Stimulated activated naive CD4-positive, alpha-beta T cell treated with Interleukin-2 at 50 U/mL for 16 hours (primary cell): ENCODE results near the gene PHOX2A.
A peak's percentile ranks its signal among the peaks of the same experiment; 100 is the strongest.

Experiments
- DNase-seq: peaks from one replicate; lab custom pipeline; 2025; lab: John Stamatoyannopoulos, UW

PHOX2A gene

DNA sequence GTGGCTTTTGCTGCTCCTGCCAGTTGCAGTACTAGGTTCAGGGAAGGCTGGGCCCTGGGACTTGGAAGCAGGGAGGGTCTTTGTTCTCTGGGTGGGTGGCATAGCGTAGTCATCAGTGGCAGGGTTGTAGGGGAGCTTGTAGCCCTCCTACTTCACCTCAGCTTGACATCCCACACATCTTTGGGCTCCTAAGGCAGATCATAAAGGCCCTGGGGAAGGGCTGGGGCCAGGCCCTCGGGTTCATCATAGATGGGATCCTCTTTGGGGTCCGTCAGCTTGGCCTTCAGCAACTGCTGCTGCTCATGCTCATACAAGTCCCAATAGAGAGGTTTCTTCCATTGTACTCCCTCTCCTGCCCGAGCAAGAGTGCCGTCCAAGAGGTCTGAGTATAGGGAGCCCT is 6.0 kb upstream of the PHOX2A start:
- no peak for DNase-seq

DNA sequence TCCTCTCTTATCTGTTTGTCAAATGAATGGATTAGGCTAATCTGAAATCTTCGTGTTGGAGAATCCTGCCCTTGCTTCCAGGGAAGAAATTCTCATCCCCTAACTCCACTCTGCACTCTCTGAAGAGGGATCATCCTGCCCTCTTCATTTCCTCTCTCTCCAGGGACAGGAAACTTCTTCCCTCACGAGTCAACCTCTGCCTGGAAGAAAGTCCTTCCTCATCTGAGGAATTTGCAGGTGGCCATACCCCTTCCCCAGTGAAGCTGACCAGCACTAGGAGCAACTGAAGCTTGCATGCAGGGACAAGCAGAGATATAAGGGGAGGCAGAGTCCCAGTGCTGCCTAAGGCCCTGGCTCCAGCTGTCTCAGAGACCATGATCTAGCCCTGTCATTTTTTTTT is 3.6 kb upstream of the PHOX2A start:
- no peak for DNase-seq

DNA sequence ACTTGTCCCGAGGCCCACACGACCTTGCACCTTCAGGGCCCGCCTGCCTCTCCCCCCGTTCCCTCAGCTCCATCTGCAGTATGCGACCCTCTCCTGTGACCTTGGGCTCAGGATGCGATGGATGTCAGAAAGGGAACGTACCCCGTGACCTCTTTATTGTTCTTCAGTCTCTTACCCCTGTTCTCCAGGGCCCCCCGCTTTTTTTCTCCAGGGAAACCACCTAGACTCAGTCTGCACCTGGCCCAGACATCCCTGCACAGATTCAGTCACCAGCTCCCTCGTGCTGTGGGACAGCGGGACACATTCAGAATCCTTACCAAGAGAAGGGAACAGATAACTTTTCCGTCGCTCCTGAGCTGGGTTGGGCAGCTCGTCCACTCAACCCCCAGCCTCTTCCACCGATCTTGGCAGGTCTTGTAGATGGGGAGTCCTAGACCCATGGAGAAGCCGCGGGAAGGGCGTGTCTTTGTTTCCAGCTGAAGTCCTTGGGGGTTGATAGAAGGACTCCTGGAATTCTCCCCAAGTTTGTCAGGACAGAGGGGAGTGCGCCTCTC is 1.4 kb upstream of the PHOX2A start:
- no peak for DNase-seq

DNA sequence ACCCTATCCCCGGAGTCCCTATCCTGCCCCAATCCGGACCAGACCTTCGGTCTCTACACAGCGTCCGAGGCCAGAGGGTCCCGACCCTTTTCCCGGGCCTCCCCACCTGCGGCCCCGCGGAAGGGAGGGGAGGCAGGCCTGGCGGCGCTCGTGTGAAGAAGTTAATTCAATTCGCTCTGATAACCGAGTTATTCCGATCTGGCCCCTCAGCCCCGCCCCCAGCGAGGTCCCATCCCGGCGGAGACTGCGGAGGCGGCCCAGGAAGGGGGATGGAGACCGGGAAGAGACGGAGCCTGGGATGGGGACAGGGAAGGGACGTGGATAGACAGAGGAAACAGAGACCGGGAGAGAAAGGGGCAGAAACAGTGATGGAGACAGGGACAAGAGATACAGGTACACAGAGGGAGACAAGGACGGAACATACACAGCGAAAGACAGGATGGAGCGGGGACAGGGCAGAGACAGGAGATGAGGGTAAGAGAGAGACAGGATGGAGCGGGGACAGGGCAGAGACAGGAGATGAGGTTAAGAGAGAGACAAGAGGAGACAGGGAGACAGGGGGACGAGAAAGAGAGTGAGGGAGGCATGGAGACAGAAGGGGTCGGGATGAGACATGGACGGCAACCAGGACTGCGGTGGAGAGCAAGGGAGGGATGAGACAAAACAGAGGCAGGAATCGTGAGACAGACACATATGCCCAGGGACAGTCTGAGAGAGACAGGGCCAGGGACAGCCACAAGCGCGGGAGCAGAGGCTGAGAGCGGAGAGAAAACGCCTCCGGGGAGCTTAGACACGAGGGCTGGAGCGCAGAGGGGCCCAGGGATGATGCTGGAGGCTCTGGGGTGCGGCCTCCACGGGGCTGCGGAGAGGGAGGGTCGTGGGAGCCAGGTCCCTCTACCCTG is 636 bp upstream of the PHOX2A start:
- no peak for DNase-seq

GRCh38 chr11:72243173-72244059 is 560 bp downstream of the PHOX2A start:
- no peak for DNase-seq

DNA sequence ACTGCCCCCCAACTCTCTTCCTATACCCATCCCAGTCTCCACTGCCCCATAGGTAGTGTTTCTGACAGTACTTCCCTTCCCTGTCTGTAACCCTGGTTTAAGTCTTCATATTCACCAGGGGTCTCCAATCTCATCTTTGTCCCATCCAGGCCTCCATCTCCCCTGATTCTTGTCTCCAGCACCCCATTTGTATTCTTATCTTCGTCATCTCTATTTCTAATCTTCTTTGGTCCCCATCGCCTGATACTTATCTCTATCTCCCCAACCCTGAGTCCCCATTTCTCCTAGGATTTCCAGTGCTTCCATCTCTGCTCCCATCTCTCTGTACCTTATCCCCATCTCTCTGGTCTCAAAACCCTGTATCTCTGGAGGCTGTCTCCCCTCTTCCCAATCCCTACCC is 1.8 kb downstream of the PHOX2A start:
- DNase-seq: no peak

DNA sequence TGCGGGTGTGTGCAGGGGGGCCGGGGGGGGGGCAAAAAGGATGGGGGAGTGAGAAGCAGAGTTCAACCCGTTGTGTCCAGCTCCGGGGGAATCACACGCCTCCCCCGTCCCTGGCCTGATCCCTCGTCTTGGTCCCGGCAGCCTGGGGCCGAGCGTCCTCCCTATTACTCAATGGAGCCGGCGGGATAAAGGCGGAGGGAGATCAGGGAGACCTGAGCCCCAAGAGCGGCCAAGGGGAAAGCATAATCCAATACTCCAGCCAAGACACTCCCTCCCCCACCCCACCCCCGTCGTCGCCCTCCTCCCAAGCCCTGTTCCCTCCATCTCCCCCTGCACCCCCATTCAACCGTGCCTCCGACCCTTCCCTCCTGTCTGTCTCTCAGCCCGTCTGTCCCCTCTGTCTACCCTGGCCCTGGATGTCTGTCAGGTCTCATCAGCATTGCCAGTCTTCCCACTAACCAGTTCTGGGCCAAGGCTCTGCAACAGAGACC is 2.6 kb downstream of the PHOX2A start:
- no peak for DNase-seq

DNA sequence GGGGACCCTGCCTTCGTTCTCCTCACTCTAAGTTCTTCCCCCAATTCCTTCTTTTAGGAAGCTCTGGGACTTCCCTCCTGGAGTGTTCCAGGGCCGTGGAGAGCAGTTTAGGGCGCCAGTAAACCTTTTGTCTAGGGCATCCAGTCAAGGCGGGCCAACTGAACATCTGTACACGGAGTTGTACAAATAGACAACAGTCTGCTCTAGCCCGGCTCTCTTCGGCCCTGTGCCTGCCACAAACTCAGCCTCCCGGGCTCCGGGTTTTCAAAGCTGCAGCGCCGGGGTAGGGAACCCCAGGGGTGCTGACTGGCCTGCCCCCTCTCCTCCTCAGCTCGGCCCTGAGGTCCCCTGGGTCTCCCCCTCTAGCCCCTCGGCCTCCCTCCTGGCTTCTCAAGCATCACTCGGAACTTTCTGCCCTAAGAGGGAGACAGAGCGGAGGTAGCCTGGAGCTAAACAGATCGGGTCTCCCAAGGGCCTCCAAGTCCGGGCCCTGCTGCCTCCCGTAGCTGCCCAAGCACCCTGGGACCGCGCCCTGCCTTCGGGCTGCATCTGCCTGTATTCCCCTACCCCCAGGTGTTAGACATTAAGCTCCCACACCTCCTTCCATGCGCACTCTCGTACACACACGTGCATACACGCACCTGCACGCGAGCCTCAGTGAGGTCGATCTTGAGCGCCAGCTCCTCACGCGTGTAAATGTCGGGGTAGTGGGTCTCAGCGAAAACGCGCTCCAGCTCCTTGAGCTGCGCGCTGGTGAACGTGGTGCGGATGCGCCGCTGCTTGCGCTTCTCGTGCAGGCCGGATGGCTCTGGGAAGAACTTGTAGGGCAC is 3.3 kb downstream of the PHOX2A start:
- no peak for DNase-seq

GRCh38 chr11:72239849-72240460 is 4.0 kb downstream of the PHOX2A start:
- DNase-seq: no peak

DNA sequence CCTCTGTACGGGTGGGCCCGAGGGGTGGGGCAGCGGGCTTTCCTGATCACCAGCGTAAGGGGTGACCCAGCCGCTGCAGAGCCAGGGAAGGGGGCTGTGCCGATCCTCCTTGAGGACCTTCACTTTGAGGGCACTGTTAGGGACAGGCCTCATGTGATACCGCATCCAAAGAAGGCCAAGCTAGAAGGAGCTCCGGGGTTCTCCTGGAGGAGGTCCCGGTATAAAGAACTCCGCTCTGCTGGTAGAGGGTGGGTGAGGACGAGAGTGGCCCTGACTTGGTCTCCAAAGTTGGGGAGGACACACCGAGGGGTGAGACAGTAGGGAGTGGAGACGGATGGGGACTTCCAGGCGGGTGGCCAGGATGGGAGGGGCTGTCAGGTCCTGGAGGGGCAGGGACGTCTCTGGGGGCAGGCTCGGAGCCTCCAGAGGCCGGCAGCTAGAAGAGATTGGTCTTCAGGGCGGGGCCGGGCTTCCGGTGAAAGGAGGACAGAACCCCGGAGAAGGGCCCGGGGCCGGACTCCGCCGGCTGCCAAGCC is 4.6 kb downstream of the PHOX2A start:
- no peak for DNase-seq

GRCh38 chr11:72238492-72239312 is 5.3 kb downstream of the PHOX2A start:
- no peak for DNase-seq

GRCh38 chr11:72238040-72238450 is 5.9 kb downstream of the PHOX2A start:
- DNase-seq: peak; percentile 24

DNA sequence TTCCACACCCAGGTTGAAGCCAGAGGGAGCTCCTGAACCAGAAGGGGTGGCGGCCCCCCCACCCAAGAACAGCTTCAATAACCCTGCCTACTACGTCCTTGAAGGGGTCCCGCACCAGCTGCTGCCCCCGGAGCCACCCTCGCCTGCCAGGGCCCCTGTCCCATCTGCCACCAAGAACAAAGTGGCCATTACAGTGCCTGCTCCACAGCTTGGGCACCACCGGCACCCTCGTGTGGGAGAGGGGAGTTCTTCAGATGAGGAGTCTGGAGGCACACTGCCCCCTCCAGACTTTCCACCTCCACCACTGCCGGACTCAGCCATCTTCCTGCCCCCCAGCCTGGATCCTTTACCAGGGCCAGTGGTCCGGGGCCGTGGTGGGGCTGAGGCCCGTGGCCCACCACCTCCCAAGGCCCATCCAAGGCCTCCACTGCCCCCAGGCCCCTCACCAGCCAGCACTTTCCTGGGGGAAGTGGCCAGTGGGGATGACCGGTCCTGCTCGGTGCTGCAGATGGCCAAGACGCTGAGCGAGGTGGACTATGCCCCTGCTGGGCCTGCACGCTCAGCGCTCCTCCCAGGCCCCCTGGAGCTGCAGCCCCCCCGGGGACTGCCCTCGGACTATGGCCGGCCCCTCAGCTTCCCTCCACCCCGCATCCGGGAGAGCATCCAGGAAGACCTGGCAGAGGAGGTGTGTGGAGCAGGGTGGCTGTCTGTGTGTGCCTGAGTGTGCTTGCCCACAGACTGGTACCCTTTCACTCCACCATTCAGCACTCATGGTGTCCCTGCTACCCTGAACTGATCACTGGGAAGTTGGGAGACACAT is 6.7 kb downstream of the PHOX2A start:
- no peak for DNase-seq

GRCh38 chr11:72236774-72237111 is 7.2 kb downstream of the PHOX2A start:
- no peak for DNase-seq

DNA sequence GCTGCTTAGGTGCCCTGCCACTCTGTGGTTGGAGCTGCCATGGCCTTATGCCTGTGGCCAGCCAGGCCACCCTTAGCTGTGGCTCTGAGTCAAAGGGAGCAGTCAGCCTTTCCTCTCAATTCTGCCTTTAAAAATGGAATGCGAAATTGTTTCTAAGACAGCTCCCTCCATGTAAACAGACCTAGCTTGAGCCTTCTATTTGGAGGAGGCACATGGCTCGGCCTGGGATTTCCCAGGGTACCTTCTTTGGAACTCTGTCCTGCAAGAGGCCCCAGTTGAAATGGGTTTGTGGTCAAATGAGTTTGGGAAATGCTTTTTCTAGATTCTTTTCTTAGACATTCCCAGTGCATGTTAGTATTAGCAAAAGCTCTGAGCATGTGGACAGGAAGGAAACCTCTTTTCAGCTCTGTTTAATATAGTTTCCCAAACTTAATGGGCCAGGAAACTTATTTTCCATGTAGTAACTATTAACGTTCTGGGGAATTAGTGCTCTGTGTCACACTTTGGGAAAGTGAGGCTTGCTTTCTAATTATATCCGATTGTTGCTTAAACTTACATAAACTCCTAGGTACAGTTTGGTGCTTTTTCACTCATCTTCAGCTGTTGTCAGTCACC is 7.8 kb downstream of the PHOX2A start:
- DNase-seq: no peak

GRCh38 chr11:72235351-72236057 is 8.5 kb downstream of the PHOX2A start:
- DNase-seq: no peak

DNA sequence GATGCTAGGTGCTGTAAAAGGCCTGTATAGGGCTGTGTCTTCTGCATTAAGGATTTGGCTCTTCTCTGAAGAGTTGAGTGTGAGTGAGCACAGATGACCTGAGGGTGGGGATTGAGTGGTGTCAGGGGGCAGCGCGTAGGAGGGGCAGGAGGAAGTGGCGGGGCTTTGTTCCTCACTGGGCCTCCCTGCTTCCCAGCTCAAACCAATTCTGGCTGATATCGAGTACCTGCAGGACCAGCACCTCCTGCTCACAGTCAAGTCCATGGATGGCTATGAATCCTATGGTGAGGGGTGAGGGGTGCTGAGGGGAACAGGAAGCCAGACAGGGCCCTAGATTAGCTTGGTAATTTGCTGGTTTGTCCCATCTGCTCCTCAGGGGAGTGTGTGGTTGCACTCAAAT is 9.1 kb downstream of the PHOX2A start:
- DNase-seq: no peak

- no peak for DNase-seq
Observed at GRCh38 chr11:72234514-72234830, 9.5 kb downstream of the PHOX2A start.
